GM21526 (cell line): ENCODE data around the gene EMP2.

Experiments used
- ATAC-seq: cut with Tn5 transposase; IDR thresholded peaks from one replicate; pipeline ENCODE4 v1.9.1; 2021; ENCODE audit warnings: moderate library complexity; ENCODE audit not compliant: unreplicated experiment, low FRiP score

The EMP2 gene

GRCh38 chr16:10610499-10611184 lies 30.2 kb upstream of the EMP2 start:
- no peak for ATAC-seq

- no peak for ATAC-seq
Measured at GRCh38 chr16:10609402-10609774, 29.0 kb upstream of the EMP2 start.

- ATAC-seq: no peak
Measured at GRCh38 chr16:10608687-10609401, 28.4 kb upstream of the EMP2 start.

- no peak for ATAC-seq
Measured at GRCh38 chr16:10607157-10607556, 26.8 kb upstream of the EMP2 start.

- ATAC-seq: no peak
Measured at GRCh38 chr16:10606607-10607006, 26.2 kb upstream of the EMP2 start.

- ATAC-seq: no peak
Measured at GRCh38 chr16:10605636-10606035, 25.2 kb upstream of the EMP2 start.

- no peak for ATAC-seq
Measured at GRCh38 chr16:10601444-10602408, 21.3 kb upstream of the EMP2 start.

- no peak for ATAC-seq
Measured at GRCh38 chr16:10600782-10601443, 20.5 kb upstream of the EMP2 start.

- no peak for ATAC-seq
Measured at GRCh38 chr16:10599626-10600025, 19.2 kb upstream of the EMP2 start.

- ATAC-seq: no peak
Measured at GRCh38 chr16:10598157-10598556, 17.8 kb upstream of the EMP2 start.

GRCh38 chr16:10597187-10597601 lies 16.8 kb upstream of the EMP2 start:
- ATAC-seq: no peak

- ATAC-seq: no peak
Measured at GRCh38 chr16:10594312-10594950, 14.0 kb upstream of the EMP2 start.

- ATAC-seq: no peak
Measured at GRCh38 chr16:10592611-10593010, 12.2 kb upstream of the EMP2 start.

GRCh38 chr16:10590342-10590741 lies 9.9 kb upstream of the EMP2 start:
- no peak for ATAC-seq

- ATAC-seq: no peak
Measured at GRCh38 chr16:10589109-10589508, 8.7 kb upstream of the EMP2 start.

- no peak for ATAC-seq
Measured at GRCh38 chr16:10587622-10588021, 7.2 kb upstream of the EMP2 start.

GRCh38 chr16:10584981-10585438 lies 4.6 kb upstream of the EMP2 start:
- ATAC-seq: no peak

GRCh38 chr16:10583269-10583668 lies 2.9 kb upstream of the EMP2 start:
- no peak for ATAC-seq

- no peak for ATAC-seq
Measured at GRCh38 chr16:10581507-10581906, 1.1 kb upstream of the EMP2 start.

GRCh38 chr16:10580883-10581247 lies 467 bp upstream of the EMP2 start:
- no peak for ATAC-seq
